HG03571 (cell line): ENCODE data around the gene SLC25A30.
"Not testable (repeated sequence)": the region's sequence is repeated elsewhere in the genome, so short reads cannot be mapped to it uniquely, and the experiment has no call there.

ENCODE experiments used
- ATAC-seq: cut with Tn5 transposase; IDR thresholded peaks from one replicate; pipeline ENCODE4 v1.9.1; 2021; ENCODE audit not compliant: unreplicated experiment

Gene SLC25A30

GRCh38 chr13:45433381-45433790, 15.2 kb upstream of the SLC25A30 start:
- ATAC-seq, result no peak

DNA sequence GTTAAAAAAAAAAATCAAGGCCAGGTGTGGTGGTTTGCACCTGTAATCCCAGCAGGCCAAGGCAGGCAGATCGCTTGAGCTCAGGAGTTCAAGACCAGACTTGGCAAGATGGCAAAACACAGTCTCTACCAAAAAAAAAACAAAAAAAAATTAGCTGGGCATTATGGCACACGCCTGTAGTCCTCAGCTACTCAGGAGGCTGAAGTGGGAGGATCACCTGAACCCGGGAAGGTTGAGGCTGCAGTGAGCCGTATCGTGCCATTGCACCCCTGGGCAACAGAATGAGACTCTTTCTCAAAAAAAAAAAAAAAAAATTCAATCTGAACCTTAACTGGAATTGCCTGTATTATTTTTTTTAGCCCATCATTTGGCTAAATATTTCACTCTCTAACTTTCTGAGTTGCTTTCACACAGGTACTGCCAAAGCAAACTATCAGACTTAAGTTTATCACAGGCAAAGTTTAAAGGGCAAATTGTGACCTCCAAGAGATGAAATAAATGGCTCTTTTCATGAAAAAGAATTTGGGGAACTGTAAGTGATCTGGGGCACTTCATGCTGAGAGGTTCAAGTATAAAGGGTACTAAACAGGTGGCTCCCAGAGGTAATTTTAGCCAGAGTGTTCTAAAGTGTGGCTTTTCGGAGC, 14.7 kb upstream of the SLC25A30 start:
- ATAC-seq, result no peak

- not testable (repeated sequence) for ATAC-seq
These were observed 8.1 kb upstream of the SLC25A30 start for GRCh38 chr13:45426056-45426841.

DNA sequence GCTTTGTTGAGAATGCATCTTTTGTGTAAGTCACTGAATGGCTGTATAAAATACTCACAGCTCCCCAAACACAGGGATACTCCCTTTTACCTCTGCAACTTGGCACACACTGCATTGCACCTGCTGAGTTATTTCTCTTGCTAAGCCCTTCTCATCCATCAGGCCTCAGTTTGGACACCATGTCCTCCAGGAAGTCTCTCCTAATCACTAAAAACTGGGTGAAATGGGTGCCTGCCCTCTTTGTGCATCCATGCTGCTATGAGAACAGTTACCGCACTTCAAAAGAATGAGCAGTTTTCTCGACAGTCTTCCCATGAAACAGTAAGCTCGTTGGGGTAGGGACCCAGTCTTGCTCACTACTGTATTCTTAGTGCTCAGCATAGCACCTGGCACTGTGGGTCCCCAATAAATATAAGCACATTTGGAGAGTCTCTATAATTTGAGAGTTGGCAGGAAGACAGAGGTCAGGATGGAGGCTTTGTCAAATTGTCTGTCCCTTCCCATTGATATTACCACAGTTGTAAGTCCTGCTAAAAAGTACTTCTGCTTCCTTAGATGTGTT, 4.6 kb upstream of the SLC25A30 start:
- no peak for ATAC-seq

GRCh38 chr13:45419945-45420344, 1.8 kb upstream of the SLC25A30 start:
- ATAC-seq, result no peak

- ATAC-seq, result not testable (repeated sequence)
These were observed 1.2 kb upstream of the SLC25A30 start for GRCh38 chr13:45419389-45419788.

DNA sequence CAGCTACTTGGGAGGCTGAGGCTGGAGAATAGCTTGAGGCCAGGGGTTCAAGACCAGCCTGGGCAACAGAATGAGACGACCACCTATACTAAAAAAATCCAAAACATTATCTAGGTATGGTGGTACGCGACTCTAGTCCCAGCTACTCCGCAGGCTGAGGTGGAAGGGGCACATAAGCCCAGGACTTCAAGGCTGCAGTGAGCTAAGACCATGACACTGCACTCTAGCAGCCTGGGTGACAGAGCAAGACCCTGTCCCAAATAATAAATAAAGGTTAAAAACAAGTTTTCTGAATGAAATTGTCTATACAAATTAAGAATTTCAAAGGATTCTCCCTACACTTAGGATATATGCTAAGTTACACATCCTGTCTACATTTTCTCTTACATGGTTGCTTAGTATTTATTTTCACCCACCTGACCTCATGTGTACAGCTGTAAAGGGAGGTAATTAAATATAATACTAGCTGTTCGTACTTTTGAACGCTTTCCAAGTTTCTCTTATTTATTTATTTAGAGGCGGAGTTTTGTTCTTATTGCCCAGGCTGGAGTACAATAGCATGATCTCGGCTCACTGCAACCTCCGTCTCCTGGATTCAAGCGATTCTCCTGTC, 1.6 kb downstream of the SLC25A30 start:
- ATAC-seq, result no peak

DNA sequence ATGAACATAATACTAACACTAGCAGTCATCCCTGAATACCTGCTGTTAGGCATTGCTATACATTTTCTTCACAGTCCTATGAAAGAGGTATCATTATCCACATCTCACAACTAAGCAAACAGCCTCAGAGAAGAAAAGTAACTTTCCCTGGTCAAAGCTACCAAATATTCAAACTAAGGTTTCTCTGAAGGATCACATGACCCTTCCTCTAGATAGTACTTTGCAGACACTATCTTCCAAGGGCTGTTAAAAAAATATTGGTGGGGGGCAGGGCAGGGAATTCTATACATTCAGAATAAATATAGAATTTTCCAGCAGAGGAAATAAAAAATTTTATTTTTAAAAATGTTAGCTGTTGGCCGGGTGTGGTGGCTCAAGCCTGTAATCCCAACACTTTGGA, 3.1 kb downstream of the SLC25A30 start:
- ATAC-seq, result no peak

- ATAC-seq, result no peak
These were observed 4.3 kb downstream of the SLC25A30 start for GRCh38 chr13:45413826-45414307.

- no peak for ATAC-seq
These were observed 5.7 kb downstream of the SLC25A30 start for GRCh38 chr13:45412274-45413049.

- ATAC-seq, result no peak
These were observed 6.5 kb downstream of the SLC25A30 start for GRCh38 chr13:45411631-45412030.

DNA sequence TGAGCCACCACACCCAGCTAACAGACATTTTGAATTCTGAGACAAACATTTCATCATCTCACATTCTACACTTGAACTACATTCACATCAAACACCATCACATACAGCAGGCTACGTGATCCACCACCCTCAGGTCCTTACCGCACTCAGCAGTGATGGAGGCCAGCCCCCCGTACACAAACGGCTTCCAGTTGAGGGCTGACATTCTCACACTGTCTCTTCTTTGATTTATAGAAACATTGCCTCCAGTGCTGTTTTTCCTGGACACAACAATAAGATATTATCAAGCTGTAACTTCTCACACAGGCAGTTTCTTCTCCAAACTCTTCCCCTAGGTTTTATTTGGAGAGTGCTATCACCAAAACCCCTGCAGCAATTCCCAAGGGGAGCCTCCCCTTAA, 7.0 kb downstream of the SLC25A30 start:
- no peak for ATAC-seq

GRCh38 chr13:45410466-45410865, 7.7 kb downstream of the SLC25A30 start:
- ATAC-seq, result no peak

- ATAC-seq, result no peak
These were observed 8.2 kb downstream of the SLC25A30 start for GRCh38 chr13:45410001-45410400.

DNA sequence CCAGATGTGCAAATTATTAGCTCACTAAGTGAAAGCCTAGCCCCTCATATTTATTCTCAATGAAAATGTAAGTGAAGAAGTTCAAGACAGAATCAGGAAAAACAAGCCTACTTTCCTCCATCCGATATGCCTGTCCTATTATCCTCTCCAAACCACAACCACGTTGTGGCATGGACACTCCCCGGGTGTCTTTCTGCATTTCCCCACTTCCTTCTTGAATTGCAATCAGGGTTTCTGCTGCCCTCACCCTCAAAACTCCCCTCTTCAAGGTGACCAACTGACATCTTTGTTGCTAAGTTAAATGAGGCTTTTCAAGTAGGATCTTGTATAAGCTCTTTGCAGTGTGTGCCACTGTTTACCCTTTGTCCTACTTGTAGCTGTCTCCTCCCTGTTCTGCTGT, 11.8 kb downstream of the SLC25A30 start:
- ATAC-seq, result no peak

GRCh38 chr13:45403081-45403480, 15.1 kb downstream of the SLC25A30 start:
- ATAC-seq, result no peak

DNA sequence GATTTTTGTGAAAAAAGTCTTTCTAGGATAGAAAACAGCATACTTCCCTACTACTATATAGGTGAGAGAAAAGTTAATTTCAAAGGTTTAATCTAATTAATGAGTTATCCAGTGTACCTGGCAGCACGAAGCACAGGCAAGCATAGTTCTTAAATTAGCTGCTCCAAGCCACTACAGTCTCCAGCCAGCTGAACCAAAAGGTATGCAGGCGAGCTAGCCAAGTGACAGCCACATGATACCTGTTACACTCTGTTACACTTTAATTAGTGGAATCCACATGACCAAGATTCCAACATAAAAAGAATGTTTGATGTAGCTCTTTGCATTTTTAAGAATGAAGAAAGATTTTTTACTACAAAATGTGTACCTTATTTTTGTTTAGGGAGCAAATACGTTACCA, 15.5 kb downstream of the SLC25A30 start:
- no peak for ATAC-seq

DNA sequence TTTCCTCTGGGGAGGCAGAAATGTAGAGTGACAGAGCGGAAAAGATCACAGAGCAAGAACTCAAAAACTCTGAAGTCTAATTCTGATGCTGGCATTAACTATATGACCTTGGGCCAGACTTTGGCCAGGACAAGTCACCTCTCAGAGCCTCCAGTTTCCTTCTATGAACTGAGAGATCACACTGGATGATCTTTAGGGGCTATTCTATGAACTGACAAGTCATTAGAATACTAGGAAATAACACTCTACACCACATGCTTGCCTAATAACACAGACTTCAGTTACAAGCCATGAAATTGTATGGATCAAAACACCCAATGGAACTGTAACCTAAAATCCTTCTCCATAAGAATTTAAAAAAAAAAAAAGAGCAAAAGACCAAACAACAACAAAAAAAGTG, 16.9 kb downstream of the SLC25A30 start:
- ATAC-seq, result no peak

GRCh38 chr13:45398877-45399276, 19.3 kb downstream of the SLC25A30 start:
- no peak for ATAC-seq

GRCh38 chr13:45396533-45397095, 21.6 kb downstream of the SLC25A30 start:
- ATAC-seq, result no peak
